Fibroblast of upper back skin (primary cell): ENCODE data around the gene VIL1.

ENCODE experiments used
- DNase-seq: peaks from one replicate; pipeline ENCODE4 v3.0.0-alpha.2; 2013

VIL1 gene

DNA sequence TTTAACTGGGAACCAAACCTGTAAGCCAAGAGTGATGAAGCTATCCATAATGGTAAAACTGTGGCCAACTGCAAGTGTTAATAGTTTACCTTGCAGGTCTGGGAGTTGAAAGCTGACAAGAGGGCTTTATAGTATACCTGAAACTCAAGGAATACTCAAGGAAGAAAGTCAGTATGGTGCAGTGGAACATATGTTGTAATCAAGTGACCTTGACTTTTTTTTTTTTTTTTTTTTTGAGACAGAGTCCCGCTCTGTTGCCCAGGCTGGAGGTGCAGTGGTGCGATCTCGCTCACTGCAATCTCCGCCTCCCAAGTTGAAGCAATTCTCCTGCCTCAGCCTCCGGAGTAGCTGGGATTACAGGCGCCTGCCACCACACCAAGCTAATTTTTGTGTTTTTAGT, 27.6 kb downstream of the VIL1 start:
- DNase-seq: no peak

DNA sequence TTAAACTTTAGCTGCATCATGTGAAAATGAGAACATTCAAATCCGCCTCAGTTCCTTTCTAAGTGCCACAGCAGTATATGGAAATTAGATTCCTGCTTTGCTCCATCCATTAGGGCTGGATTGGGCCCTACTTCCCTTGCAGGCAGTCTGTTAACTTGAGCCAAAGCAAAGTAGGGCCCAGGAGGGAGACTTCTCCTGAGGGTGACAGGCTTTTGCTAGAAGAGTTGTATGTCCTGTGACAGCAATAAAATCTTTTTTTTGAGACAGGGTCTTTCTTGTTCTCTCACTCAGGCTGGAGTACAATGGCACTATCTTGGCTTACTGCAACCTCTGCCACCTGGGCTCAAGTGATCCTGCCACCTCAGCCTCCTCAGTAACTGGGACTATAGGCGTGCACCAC, 28.1 kb downstream of the VIL1 start:
- DNase-seq: no peak

DNA sequence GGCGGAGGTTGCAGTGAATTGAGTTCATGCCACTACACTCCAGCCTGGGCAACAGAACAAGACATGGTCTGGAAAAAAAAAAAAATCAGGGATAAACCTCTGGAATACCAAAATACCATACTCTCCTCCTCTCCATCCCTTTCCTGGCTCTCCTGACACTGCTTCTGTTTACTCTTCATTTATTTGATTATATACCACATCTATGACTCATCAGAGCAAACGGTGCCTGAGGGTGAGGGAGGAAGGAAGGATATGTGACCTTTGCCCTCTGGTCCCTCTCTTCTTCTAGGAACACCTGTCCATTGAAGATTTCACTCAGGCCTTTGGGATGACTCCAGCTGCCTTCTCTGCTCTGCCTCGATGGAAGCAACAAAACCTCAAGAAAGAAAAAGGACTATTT, 30.0 kb downstream of the VIL1 start:
- peak; percentile 2 for DNase-seq

DNA sequence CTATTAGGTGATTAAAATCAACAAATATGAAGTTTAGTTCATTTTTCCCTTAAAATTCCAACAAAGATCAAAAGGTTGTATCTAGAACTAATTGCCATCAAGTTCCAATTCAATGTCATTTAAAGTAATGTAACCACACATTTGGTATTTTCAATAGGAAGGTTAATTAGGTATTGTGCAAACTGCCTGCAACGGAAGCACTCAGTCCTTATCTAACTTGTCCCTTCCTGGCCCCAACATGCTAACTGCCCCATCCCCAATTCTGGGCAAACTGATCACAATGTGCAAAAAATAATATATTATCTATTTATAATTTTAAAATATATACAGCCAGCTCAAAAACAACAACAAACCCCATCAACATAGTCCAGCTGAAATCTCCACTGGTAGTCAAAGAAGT, 33.2 kb downstream of the VIL1 start:
- no peak for DNase-seq

DNA sequence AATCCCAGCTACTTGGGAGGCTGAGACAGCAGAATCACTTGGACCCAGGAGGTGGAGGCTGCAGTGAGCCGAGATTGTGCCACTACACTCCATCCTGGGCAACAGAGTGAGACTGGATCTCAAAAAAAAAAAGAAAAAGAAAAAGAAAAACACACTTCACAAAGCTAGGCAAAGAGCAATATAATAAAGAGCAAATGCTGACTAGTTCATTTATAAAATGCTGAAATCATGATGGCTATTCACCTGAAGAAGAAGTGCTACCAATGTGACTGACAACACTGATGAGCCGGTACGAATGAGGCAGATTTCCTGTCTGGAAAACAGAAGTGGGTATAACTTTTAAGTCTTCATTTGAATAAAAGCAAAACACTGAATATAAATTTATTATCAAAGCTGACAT, 37.9 kb downstream of the VIL1 start:
- no peak for DNase-seq

DNA sequence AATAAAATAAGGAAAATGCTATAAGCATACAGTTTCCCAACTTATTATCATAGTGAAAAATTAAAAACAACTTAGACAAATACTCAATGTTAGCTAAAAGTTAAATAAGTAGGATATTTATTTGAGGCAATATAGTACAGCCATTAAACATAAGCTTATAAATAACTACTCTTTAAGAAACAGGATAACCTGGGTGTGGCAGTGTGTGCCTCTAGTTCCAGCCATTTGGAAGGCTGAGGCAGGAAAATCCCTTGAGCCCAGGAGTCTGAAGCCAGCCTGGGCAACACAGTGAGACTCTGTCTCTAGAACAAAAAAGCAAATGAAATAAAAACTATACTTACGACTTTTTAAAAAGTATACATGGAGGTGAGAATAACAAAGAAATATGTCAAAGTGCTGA, 39.7 kb downstream of the VIL1 start:
- DNase-seq: no peak

DNA sequence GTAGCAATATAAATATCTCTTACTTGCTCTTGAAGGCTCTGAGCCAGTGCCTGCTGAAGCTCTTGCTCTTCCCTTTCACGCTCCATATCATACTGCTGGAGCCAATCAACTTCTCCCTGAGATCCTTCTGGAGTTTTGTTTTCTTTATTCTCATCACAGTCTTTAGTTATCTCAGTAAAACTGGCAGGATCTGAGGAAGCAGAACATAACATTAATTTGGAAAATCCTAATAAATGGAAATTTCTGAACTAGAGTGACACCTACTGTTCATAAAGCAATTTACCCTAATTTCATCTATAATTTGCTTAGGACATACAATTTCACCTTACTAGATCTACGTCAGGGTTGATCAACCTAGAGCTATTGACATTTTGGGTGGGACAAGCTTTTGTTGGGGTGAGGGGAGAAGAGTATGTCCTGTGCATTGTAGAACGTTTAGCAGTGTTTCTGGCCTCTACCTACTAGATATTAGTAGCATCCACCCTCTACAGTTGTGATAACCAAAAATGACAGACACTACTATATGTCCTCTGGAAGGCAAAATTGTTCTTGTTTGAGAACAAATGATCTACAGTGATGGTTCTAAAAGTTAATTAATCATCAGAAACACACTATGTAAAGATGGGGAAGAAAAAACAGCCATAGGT, 47.2 kb downstream of the VIL1 start:
- peak; percentile 42 for DNase-seq

DNA sequence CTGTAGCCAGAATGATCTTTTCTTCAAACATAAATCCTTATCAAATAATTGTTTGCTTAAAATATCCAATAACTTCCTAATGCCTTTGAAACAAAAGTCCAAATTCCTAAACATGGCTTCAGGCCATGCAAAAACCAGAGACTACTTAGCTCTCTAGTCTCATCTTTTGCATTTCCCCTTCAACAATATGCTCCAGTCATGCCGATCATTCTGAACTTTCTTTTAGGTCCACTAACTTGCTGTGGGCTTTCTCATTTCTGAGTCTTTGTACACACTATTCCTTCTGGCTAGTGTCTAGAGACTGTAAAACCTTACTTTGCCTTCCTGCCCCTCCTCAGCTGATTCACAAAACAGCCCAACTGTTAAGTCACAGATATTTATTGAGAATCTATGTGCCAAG, 51.5 kb downstream of the VIL1 start:
- DNase-seq: no peak

DNA sequence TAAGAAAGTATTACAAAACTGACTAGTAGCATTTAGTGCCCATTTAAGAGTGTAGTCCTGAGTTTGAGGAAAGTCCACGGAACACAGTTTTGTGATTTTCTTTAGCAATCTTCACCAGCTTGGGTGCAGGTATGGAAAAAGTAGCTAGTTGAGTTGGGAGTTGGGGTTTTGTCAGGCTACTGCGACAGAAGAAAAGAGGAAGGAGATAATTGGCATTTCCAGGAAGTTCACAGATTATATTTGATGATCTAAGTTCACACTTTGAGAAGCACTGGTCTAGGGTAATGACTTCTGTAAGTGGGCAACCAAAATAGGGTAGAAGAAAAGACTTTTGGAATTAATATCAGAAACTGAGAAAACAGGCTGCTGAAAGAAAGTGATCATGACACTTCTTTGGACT, 52.1 kb downstream of the VIL1 start:
- DNase-seq: no peak

DNA sequence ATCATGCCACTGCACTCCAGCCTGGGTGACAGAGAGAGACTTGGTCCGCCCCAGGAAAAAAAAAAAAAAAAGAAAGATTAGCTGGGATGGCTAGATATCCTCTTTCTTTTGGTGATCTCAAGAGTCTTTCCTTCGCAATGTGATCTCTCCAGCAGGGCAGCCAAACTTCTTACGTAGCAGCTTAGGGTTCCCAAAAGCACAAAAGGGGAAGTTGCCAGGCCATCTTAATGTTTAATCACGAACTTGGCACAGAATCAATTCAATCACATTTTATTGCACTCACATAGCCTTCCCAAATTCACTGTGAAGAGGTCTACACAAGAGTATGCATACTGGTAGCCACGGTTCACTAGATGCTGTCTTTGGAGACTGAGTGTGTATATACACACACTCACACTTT, 53.1 kb downstream of the VIL1 start:
- DNase-seq: no peak

DNA sequence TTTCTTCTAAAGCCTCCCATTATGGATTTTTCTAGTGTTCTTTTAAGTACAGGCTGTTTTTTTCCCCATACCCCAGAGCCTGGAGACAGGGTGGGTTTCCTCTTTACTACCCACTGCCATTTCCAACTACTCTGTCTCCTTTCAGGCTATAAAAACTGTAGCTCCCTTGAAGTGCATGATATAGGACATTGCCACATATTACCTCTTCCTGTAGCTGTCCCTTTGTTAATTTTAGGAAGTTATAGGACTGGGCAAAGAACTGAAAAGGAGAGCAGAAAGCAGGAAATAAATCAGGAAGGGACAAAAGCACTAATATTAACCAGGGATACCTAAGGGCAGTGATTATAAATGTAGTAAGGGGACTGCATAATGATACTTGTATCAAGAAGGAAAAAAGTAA, 54.1 kb downstream of the VIL1 start:
- DNase-seq: no peak

DNA sequence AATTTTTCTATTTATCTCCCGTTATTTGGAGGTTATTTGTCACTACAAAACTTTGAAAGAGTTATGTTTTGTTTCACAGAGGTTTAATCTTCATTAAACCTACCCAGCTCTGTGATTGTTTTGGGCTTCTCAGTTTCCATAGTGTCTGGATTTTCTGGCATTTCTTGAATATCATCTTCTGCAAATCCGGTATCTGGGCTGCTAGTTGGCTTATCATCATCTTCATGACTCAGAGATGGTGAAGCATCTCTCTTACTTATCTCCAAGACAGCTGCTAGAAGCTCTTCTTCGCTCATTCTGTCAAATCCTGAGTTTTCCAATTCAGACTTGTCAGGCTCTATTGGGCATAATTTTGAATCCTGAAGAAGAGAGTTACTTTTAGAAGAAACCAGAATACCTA, 55.6 kb downstream of the VIL1 start:
- DNase-seq: no peak

DNA sequence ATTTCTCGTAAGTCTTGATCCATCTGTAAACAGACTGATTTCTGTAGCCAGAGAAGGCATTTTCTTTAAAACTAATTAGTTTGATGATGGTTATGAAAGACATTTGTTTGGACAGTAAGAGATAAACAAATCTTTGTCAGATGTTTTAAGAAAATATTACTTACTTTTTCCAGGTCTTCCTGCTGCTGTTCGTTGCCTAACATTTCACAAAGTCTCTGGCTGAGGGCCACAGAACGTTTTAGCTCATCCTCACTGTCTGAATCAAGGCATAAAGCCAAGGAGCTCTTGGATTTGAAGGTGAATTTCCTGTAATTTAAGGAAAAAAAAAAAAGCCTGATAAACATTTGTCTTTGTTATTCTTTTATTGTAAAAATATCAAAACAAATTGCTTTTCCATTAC, 57.8 kb downstream of the VIL1 start:
- peak; percentile 2 for DNase-seq

DNA sequence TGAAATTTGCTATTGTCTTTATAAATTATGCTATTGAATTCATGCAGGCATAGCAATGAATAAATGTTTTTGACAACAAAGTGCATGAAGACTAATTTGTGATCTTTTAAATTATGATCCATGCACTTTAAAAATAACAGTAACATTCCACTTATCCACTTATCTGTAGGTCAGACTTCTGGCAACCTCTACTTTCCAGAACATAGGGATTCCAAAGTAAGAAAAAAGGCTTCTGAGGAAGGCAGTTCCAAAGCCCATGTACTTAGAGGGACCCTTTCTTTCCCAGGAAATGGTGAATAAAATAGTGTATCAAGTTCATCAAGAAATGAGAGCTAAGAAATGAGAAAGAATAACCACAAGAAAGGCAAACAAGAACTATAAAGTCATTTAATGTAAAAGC, 58.3 kb downstream of the VIL1 start:
- DNase-seq: no peak

DNA sequence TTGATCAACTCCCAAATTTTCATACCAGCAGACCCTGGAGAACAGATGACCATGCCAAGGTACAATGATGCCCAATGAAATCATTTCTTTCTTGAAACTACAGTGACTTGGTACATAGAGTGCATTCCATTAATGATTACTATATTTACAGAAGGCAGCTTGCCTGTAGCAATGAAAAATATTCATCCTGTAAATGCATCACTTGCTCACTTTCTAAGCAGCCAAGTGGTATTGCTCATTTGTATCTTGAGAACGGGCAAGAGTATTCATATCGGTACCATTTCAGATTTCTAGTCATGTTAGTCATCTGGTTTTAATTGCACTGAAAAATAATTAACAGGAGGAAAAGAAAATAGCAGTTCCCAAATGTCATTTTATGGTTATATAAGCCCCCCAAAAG, 59.6 kb downstream of the VIL1 start:
- no peak for DNase-seq

DNA sequence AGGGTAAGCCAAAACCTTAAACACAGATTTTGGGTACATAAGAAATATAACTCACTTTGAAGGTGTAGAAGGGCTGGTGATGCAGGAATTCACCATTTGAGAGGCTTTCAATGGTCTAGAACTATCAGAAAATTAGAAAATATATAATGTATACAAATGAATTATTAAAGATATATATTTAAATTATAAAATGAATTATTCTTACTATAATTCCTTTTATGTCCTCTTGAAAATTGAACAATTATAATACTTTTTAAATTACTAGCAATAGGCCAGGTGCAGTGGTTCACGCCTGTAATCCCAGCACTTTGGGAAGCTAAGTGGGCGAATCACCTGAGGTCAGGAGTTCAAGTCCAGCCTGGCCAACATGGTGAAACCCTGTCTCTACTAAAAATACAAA, 60.7 kb downstream of the VIL1 start:
- no peak for DNase-seq

DNA sequence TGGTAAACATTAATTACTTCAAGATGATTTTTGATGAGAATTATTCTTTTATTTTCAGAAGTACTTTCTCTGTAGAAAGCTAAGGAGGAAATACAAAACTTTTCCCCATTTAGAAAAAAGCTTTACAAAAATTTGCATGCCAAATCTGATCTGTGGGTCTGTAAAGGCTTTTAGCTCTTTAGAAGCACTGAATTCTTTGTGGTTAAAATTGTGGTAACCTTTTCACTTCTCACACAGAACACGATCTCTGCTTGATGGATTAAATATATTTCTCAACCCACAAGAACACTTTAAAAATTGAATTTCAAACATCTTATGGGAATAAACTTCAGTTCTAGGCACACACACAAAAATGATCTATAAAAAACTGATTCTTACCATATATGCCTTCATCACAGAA, 63.7 kb downstream of the VIL1 start:
- peak; percentile 9 for DNase-seq

DNA sequence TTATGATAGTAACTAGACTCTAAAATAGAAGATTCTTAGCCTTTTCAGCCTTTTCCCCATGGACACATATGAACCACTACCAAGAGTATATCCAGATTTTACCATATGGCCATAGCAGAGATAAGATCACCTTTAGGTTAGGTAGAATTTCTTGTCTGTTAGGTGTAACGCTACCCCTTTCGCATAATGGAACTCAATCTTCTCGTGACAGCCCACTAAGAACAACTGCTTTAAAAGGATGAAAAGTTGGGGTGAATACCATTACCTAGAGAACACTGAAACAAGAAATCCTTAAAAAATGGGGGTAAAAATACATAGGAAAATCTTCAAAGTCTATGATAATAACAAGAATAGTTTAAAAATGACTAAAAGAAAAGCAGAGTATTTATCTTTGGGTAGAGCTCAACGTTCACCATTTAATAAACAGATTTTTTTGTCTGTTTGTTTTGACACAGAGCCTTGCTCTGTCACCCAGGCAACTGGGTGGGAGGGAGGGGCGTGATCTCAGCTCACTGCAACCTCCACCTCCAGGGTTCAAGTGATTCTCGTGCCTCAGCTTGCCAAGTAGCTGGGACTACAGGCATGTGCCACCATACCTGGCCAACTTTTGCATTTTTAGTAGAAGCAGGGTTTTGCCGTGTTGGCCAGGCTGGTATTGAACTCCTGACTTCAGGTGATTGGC, 67.2 kb downstream of the VIL1 start:
- no peak for DNase-seq

DNA sequence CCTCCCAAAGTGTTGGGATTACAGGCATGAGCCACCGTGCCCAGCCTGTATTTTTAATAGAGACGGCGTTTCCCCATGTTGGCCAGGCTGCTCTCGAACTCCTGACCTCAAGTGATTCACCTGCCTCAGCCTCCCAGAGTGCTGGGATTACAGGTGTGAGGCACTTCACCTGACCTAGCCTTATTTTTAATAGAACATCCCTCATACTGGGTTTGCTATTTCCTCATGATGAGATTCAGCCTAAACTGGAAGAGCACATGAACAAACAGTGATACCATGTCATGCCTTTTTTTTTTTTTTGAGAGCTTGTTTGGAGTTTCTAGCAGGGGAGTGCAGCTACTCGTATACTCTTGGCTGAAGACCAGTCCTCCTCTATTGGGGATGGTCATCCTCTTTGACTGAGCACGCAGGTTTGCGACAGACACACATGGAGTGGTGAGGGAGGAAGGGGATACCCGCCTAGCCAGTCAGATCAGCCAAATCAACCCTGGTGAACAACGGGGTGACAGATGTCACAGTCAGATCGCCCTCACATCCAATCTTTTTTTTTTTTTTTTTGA, 81.7 kb downstream of the VIL1 start:
- no peak for DNase-seq

DNA sequence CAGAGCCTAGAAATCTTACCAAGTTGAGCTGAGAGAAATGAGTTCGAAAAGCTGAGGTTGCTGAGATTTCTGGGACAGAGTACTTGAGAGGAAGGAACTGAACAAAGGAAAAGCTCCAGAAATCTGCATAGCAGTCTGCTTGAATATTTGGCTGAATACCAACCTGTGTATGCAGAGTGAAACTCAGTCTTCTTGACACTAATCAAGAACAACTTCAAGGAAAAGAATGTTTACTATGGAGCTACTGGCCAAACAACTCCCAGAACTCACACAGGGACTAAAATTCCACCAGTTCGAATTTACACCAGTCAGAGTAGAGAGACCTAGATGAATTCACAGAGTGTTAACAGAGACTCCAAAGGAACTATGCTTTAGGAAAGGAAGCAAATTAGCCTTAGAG, 82.7 kb downstream of the VIL1 start:
- DNase-seq: peak; percentile 41
